Activated CD4-positive, alpha-beta T cell treated with anti-CD3 and anti-CD28 coated beads, Interleukin-2, amount 50 U/mL, for 48 hours (primary cell): ENCODE measurements around the gene TSPAN18.

ENCODE experiments used
- DNase-seq, 2 experiments: peaks; one replicate each; pipeline ENCODE4 v3.0.0-alpha.2; 2020

Gene TSPAN18

DNA sequence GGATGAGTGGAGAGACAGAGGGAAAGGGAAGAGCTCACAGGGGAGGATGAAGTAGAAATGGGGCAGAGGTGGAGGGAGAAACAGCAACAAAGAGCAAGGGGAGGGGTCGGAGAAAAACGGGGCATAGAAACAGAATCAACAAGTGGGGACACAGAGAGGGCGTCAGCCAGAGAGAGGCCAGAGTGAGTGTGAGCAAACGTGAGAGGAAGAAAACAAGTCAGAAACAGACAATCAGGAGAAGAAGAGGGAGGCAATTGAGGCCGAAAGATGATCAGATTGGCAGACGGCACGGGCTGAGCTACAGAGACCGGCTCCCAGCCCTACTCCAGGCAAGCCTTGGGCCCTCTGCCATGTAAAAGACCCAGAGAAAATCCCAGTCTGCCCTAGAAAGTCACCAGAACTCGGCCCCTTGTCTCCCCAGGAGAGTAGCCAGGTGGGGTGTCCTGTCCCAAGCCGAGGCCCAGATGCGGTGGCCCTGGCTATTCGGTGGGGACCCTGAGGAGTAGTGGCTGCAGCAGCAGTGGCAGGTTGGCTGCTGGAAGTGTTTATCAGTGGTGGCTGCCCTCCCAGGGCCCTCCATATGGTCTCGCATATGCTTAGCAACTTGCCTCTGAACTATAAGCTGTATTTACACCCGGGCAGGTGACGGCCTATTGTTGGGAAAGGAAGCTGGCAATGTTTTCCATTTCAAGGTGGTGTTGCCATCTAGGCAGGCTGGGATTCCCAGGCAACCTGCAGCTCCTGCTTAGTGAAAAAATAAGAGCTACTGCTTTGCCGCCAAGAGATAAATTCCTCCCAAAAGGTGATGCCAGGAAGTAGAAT, 14.8 kb upstream of the TSPAN18 start:
- no peak for DNase-seq

- DNase-seq, result no peak
Measured at GRCh38 chr11:44713022-44713421, 13.7 kb upstream of the TSPAN18 start.

DNA sequence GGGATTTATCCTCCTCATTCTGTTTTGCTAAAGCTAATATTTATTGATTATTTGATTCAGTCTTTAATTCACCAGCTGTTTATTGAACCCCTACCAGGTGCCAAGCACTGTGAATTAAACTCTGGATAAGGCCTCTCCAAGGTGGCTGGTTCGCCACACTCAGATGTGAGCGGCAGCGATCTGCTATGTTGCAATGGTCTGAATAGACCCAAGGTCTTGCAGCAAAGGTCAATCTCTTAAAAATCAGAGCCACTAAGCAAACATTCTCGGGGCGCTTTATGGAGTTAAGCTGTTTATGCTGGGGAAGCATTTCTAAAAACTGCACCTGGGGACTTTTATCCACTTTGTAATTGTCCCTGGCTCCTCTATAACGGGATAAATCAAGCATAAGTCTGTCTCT, 10.5 kb upstream of the TSPAN18 start:
- DNase-seq, result no peak

- no peak for DNase-seq
Measured at GRCh38 chr11:44718057-44718456, 8.7 kb upstream of the TSPAN18 start.

DNA sequence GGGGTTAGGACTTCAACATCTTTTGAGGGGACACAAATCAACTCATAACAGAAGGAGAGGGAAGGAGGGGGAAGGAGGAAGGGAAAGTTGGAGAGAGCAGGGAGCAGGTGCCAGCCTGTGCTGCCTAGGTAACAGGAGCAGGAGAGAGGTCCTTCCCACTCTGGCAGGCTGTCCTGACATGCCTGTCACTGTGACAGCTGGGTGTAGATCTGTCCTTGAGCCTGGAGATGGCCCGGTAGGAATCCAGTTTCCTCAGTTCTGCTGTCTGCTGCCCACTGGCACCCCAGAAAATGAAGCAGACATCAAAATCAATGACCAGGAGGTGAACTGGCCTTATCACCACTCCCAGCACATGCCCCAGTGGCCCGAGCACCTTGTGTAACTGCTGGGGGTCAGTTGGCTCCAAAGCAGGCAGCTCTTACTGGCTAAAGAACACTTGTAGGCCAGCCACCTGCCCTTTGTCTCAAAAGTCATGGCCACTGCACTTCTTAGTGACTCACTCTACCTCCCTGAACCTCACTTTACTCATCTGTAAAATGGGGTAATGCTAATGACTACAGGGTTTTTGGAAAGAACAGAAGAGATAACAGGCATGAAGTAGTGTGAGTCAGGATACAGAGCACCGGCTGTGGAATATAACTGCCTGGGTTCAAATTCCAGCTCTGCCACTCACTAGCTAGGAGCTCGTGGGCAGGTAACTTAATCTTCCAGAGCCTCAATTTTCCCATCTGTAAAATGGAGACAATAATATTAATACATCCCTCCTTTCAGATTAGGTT, 8.0 kb upstream of the TSPAN18 start:
- DNase-seq, result no peak

DNA sequence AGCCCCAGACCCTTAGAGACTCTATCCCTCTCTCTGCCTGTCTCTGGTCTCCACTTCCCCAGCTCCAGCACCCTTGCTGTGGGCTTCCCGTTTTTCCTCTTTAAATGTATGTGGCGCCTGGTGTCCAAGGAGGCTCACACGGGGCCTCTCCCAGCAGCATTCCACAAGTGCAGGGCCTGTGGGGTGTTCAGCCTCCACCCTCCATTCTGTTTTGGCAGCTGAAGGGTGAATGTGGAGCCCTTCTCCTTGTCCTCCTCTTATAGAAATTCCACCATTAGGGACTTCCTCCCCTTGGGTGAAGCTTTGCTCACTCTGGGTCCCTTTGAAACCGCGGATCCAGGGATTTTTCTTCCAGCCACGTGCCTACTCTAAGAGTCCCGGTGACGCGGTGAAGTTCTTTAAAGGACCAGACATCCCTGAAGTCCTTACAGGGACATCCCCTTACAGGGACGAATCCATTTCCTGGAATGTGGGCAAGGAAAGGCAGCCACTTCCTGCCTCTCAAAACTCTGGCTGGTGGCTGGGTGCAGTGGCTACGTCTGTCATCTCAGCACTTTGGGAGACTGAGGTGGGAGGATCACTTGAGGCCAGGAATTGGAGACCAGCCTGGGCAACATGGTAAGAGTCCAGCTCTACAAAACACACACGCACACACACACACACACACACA, 1.6 kb upstream of the TSPAN18 start:
- DNase-seq, result no peak

DNA sequence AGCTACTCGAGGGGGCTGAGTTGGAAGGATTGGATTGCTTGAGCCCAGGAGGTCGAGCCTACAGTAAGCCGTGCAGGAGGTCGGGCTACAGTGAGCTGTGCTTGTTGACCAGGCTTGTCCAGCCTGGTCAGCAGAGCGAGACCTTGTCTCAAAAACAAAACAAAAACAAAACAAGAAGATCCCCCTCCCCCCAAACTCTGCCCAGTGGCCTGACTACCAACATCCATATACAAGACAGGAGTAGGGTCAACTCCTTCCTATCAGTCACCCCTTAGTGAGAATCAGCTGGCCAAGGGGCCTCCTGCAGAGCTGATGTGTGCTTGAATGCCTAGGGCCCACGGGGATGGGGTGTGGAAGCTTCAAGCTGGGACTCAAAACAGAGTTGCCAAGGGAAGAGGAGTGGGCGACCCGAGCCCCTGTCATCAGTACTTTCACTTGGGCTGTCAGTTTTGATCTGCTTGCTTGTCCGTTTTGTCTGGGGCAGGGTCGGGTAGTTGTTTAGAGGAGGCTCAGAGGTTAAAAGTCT, 942 bp upstream of the TSPAN18 start:
- no peak for DNase-seq

- DNase-seq, result no peak
Measured at GRCh38 chr11:44727114-44727372, 281 bp downstream of the TSPAN18 start.

GRCh38 chr11:44727373-44728287, 868 bp downstream of the TSPAN18 start:
- peak; percentile 83 to 86 for DNase-seq

DNA sequence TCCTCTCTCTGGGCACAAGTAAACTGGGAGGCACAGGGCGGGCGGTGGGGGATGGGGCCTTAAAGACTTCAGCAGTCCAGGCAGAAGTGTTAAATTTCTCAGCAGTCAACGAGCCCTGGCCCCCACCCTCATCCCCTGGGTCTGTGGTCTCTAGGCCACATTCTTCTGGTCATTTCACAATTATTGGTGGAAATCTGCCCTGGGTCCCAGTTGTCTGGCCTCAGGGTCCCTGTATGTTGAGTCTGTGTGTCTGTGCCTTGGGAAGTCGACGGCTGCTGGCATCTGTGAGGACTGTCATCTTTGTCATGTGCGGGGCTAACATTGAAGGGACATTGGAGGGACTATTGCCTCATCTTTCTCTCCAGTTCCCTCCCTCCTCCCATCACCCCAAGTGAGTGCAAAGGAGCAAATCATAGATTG, 1.7 kb downstream of the TSPAN18 start:
- DNase-seq, result no peak

GRCh38 chr11:44729063-44729462, 2.3 kb downstream of the TSPAN18 start:
- no peak for DNase-seq

DNA sequence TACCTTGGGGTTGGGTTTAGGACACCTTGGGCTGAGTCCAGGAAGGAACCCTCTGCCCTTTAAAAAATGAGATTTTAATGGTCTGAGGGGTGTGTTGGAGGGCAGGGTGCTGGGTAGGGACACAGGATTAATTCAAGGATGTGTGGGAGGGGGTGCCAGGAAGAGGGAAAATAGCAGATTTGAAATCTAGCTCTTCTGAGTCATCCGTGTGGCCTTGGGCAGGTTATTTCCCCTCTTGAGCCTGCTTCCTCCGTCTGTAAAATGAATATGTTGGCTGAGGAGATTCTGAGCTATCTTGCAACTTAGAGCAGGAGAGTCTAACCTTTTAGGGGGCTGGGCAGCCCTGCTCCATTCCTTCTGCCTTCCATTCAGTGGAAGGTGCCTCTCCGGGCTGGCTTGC, 3.0 kb downstream of the TSPAN18 start:
- DNase-seq, result peak in 1 of 2 experiments; percentile 18

GRCh38 chr11:44730775-44731174, 4.0 kb downstream of the TSPAN18 start:
- no peak for DNase-seq

GRCh38 chr11:44731685-44732430, 5.1 kb downstream of the TSPAN18 start:
- no peak for DNase-seq

DNA sequence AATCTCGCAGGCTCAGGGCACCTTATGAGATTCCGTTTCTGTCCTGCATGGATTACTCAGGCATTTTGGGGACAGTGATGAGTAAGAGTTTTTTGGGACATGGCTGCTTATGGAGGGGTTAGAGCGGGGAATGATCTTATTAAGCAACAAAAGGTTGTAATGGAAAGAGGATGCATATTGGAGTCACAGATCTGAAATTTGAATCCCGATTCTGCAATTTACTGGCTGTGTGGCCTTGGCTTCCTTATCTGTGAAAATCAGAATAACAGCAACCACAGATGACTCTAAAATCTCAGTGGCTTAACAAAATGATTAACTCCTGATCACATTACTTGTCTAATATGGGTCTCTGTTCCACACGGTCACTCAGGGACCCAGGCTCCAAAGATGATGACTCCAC, 5.8 kb downstream of the TSPAN18 start:
- DNase-seq, result no peak

DNA sequence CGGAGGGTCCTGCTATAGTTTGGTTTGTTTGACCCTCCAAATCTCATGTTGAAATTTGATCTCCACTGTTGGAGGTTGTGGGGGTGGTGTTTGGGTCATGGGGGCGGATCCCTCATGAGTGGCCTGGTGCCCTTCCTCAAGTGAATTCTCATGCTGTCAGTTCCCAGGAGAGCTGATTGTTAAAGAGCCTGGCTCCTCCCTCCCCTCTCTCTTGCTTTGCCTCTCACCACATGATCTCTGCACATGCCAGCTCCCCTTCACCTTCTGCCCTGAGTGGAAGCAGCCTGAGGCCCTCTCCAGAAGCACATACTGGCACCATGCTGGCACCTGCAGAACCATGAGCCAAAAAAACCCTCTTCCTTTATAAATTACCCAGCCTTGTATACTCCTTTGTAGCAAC, 7.1 kb downstream of the TSPAN18 start:
- DNase-seq, result no peak

DNA sequence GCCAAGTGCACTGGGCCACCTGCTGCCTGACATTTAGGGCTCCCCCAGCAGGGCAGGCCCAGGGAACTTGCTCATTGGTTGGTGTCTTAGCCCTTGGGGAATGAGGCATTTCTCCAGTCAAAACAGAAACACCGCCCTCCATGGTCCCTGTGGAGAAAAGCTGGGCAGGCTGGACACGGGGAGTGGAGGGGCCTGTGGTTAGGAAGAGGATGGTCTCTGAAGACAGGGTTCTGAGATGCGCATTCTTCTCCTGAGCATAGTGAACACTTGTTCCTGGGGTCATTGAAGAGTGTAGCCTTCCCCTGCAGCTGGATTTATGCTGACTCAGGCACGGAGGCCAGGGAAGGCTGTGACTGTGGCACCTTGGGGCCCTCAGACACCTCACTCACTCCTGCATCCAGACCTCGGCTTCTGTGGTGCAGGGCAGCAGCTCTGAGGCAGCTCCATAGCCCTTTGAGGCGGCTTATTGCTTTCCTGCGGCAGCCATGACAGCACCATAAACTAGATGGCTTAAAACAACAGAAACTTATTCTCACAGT, 8.2 kb downstream of the TSPAN18 start:
- no peak for DNase-seq

GRCh38 chr11:44736791-44737190, 10.0 kb downstream of the TSPAN18 start:
- DNase-seq, result no peak

DNA sequence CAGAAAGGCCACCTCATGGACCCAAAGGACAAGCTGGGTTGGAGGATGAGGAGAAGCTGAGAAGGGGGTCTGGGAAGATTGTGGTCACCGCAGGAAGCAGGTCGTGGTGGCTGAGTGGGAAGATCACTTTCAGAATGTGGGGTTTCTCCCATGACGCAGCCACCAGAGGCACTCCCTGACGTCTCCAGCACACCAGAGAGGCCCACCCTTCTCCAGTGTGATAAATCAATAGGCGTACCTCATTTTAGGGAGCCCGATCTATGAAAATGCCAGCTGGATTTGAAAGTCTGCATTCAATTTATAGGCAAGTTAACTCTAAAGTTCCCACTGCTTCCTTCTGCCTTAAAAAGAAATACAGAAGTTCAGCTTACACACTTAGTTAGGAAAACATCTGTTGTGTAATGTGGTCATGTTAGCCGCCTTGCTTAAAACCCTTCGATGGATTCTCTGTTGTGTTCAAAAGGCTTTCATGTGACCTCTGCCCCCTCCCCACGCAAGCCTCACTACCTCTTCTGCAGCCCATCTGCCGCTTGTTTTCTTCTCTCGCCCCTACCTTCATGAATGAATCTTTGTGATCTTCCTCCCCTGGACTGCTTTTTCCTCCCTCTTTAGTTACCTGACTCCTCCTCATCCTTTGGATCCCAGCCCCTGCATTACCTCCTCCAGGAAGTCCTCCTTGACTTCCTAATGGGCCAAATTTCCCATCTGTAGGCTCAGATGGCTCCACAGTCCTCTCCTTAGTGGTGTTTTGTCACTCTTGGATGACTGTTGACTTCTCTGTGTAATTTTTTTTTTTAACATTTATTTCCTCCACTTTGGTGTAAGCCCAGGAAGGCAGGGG, 10.7 kb downstream of the TSPAN18 start:
- DNase-seq, result no peak

GRCh38 chr11:44738791-44739190, 12.0 kb downstream of the TSPAN18 start:
- no peak for DNase-seq

- DNase-seq, result no peak
Measured at GRCh38 chr11:44740967-44741366, 14.2 kb downstream of the TSPAN18 start.
